ENCODE results near the gene CREB3L2. TPM values are rescaled to one million over a fixed set of nuclear protein-coding genes. Genes with fewer than 3 reads are reported as not detected.

The CREB3L2 gene
- total RNA-seq, 1 experiment from 2014 or later: 41.2 TPM

DNA sequence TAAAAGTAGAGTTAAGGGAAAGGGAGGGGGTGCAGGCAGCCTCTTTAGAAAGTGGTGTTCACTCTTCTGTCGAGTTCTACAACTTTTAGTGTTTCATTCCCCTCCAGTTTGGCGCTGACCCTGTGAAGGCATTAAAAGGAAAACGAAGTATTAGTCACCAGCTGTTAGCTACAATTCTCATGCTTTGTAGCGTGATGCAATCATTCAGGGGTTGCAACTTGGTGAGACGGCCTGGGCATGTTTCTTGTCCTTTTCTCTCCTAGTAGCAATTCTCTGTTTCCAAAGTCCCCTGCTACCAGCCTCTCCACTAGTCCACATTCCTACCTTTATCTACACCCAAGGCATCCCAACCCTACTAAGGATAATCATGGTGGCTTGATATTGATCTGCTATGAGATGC is 121.5 kb downstream of the CREB3L2 start:
- TF ChIP-seq CTCF (conservative IDR thresholded peaks at IDR 0.05) (no peak), EZH2 (IDR thresholded peaks at IDR 0.05; ENCODE audit: low read depth) (no peak)
- Histone ChIP-seq H4K20me1 (ENCODE audit: insufficient read depth) (no peaks in the 10 kb centered on the region), H3K4me1 (replicated peaks; ENCODE audit: insufficient read depth) (peaks cover 22% of the 10 kb centered on the region), H3K9me3 (ENCODE audit: insufficient read depth, low read depth) (no peaks in the 10 kb centered on the region), H3K36me3 (ENCODE audit: low read depth) (peaks cover 35% of the 10 kb centered on the region), H3K4me3 (no peak overlapping the region), H3K27ac (no peak overlapping the region), H3K4me2 (no peak overlapping the region), H2AFZ (no peak overlapping the region), H3F3A (ENCODE audit: insufficient read depth, low read depth) (peaks cover 11% of the 10 kb centered on the region; the same call in 1 of the 2 replicates), H3K27me3 (ENCODE audit: insufficient read depth, low read depth) (no peaks in the 10 kb centered on the region), H3K9me2 (ENCODE audit: insufficient read depth) (no peaks in the 10 kb centered on the region), H3K79me2 (ENCODE audit: low read depth) (no peaks in the 10 kb centered on the region)
- intact Hi-C loops (cut with micrococcal nuclease; ENCODE audit: unreplicated experiment): no loop called here
- ChIA-PET POLR2A (ENCODE audit: unreplicated experiment) (no interaction called here), CTCF (no interaction called here)
- no peak for DNase-seq
- no TSS peak for BruUV-seq (replicated peaks)

- H3K4me3 ChIP-seq: no peak overlapping the region
- no TSS peak for BruUV-seq (replicated peaks)
- intact Hi-C loops (cut with micrococcal nuclease; ENCODE audit: unreplicated experiment): no loop called here
- no peaks in the 10 kb centered on the region for H3K79me2 ChIP-seq (ENCODE audit: low read depth)
- peaks cover 25% of the 10 kb centered on the region for H3K4me1 ChIP-seq (replicated peaks; ENCODE audit: insufficient read depth)
- H3K4me2 ChIP-seq: no peak overlapping the region
- H3F3A ChIP-seq (ENCODE audit: insufficient read depth, low read depth): peaks cover 11% of the 10 kb centered on the region; the same call in 1 of the 2 replicates
- no peak overlapping the region for H2AFZ ChIP-seq
- no peaks in the 10 kb centered on the region for H3K9me2 ChIP-seq (ENCODE audit: insufficient read depth)
- H3K27ac ChIP-seq: no peak overlapping the region
- H3K9me3 ChIP-seq (ENCODE audit: insufficient read depth, low read depth): no peaks in the 10 kb centered on the region
- no peaks in the 10 kb centered on the region for H4K20me1 ChIP-seq (ENCODE audit: insufficient read depth)
- no peaks in the 10 kb centered on the region for H3K27me3 ChIP-seq (ENCODE audit: insufficient read depth, low read depth)
- TF ChIP-seq CTCF (conservative IDR thresholded peaks at IDR 0.05) (no peak), EZH2 (IDR thresholded peaks at IDR 0.05; ENCODE audit: low read depth) (no peak)
- peaks cover 33% of the 10 kb centered on the region for H3K36me3 ChIP-seq (ENCODE audit: low read depth)
- ChIA-PET CTCF (no interaction called here), POLR2A (ENCODE audit: unreplicated experiment) (interaction anchor here (0.5 kb wide), 1 partner anchor 256 kb away, joined by 16 read pairs; no protein-coding TSS in a partner anchor)
- DNase-seq: no peak
Observed at GRCh38 chr7:137879357-137880158, 122.3 kb downstream of the CREB3L2 start.

DNA sequence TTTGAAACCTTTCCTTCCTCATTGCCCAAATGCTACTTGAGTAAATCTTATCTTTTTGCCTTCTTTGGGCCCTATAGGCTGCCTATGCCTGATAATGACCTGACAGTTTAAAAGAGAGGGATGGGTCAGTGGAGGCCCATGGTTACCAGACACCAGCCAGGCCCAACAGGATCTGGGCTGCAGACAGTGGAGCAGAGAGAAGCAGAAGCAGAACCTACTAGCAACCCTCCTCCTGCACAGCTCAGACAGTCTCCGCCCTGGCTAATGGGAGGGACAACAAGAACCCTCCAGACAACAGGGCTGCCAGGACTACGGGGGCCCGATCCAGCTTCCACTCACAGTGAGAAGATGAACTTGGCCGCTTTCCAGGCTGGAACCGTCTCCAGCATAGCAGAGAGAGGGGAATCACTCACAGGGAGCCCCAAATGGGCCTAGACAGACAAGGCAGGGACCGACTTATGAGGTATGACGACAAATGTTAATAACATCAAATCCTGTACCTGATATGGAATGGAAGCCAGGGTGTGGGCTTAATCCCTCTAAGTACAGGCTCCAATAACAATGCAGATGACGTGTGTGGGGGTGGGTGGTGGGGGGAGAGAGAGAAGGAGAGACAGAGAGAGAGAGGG is 123.4 kb downstream of the CREB3L2 start:
- no TSS peak for BruUV-seq (replicated peaks)
- no peak for DNase-seq
- ChIA-PET CTCF (no interaction called here), POLR2A (ENCODE audit: unreplicated experiment) (no interaction called here)
- no peak overlapping the region for H3K4me2 ChIP-seq
- H3K27ac ChIP-seq: no peak overlapping the region
- H3K4me3 ChIP-seq: no peak overlapping the region
- no peaks in the 10 kb centered on the region for H3K9me3 ChIP-seq (ENCODE audit: insufficient read depth, low read depth)
- peaks cover 26% of the 10 kb centered on the region for H3K4me1 ChIP-seq (replicated peaks; ENCODE audit: insufficient read depth)
- no peaks in the 10 kb centered on the region for H3K79me2 ChIP-seq (ENCODE audit: low read depth)
- peaks cover 33% of the 10 kb centered on the region for H3K36me3 ChIP-seq (ENCODE audit: low read depth)
- no peak overlapping the region for H2AFZ ChIP-seq
- intact Hi-C loops (cut with micrococcal nuclease; ENCODE audit: unreplicated experiment): no loop called here
- TF ChIP-seq CTCF (conservative IDR thresholded peaks at IDR 0.05) (no peak), EZH2 (IDR thresholded peaks at IDR 0.05; ENCODE audit: low read depth) (no peak)
- no peaks in the 10 kb centered on the region for H4K20me1 ChIP-seq (ENCODE audit: insufficient read depth)
- no peaks in the 10 kb centered on the region for H3K9me2 ChIP-seq (ENCODE audit: insufficient read depth)
- H3K27me3 ChIP-seq (ENCODE audit: insufficient read depth, low read depth): no peaks in the 10 kb centered on the region
- peaks cover 11% of the 10 kb centered on the region; the same call in 1 of the 2 replicates for H3F3A ChIP-seq (ENCODE audit: insufficient read depth, low read depth)

All from PC-9 (cell line).